Stimulated activated CD8-positive, alpha-beta memory T cell treated with anti-CD3 and anti-CD28 coated beads, Interleukin-7, amount 100 ng/mL, for 1 hour (primary cell): ENCODE results near the gene ARL5B.
"Not testable (repeated sequence)": the region's sequence is repeated elsewhere in the genome, so short reads cannot be mapped to it uniquely, and the experiment has no call there.

Experiments used
- DNase-seq, 2 donors: peaks; one replicate each; pipeline ENCODE4 v3.0.0-alpha.2; 2020; ENCODE audit warnings: low read depth in 2 of 2

The ARL5B gene

GRCh38 chr10:18659125-18659818, at the start of gene ARL5B:
TSS of gene ARL5B (plus strand) at chr10:18659431. CDS start at chr10:18659638, 207 bp downstream.
- peak; percentile 94 to 98 for DNase-seq

- no peak for DNase-seq
Observed at GRCh38 chr10:18610517-18610916, 48.7 kb upstream of the ARL5B start.

GRCh38 chr10:18611168-18611567, 48.1 kb upstream of the ARL5B start:
- DNase-seq: no peak

- DNase-seq: no peak
Observed at GRCh38 chr10:18615618-18616017, 43.6 kb upstream of the ARL5B start.

- no peak for DNase-seq
Observed at GRCh38 chr10:18616337-18616736, 42.9 kb upstream of the ARL5B start.

GRCh38 chr10:18619016-18619415, 40.2 kb upstream of the ARL5B start:
- DNase-seq: no peak

- no peak for DNase-seq
Observed at GRCh38 chr10:18620856-18621255, 38.4 kb upstream of the ARL5B start.

- DNase-seq: not testable (repeated sequence)
Observed at GRCh38 chr10:18623671-18624070, 35.6 kb upstream of the ARL5B start.

GRCh38 chr10:18625886-18626285, 33.3 kb upstream of the ARL5B start:
- DNase-seq: no peak

- DNase-seq: peak; percentile 37 to 44
Observed at GRCh38 chr10:18627452-18628018, 31.7 kb upstream of the ARL5B start.

GRCh38 chr10:18632500-18632899, 26.7 kb upstream of the ARL5B start:
- not testable (repeated sequence) for DNase-seq

- no peak for DNase-seq
Observed at GRCh38 chr10:18635995-18636394, 23.2 kb upstream of the ARL5B start.

- not testable (repeated sequence) for DNase-seq
Observed at GRCh38 chr10:18637400-18637799, 21.8 kb upstream of the ARL5B start.

- DNase-seq: not testable (repeated sequence)
Observed at GRCh38 chr10:18639719-18640118, 19.5 kb upstream of the ARL5B start.

GRCh38 chr10:18647151-18647550, 12.1 kb upstream of the ARL5B start:
- no peak for DNase-seq

- no peak for DNase-seq
Observed at GRCh38 chr10:18647945-18648344, 11.3 kb upstream of the ARL5B start.

GRCh38 chr10:18649364-18649959, 9.8 kb upstream of the ARL5B start:
- no peak for DNase-seq

GRCh38 chr10:18650404-18650997, 8.7 kb upstream of the ARL5B start:
- no peak for DNase-seq

GRCh38 chr10:18651324-18652007, 7.8 kb upstream of the ARL5B start, which contains the start of gene NSUN6:
TSS of gene NSUN6 (minus strand) at chr10:18651587. CDS start at chr10:18651203, 384 bp downstream.
- peak; percentile 92 to 94 for DNase-seq

- no peak for DNase-seq
Observed at GRCh38 chr10:18653112-18653511, 6.1 kb upstream of the ARL5B start.

- no peak for DNase-seq
Observed at GRCh38 chr10:18656724-18657123, 2.5 kb upstream of the ARL5B start.
